H1 (cell line): ENCODE results near the gene PTPRD. TPM values are rescaled to one million over a fixed set of nuclear protein-coding genes. Genes with fewer than 3 reads are reported as not detected.

Experiments used
- CTCF ChIA-PET: fragments of 300-600 bp; sonication (Branson Sonifier 250); formaldehyde crosslinking; loops from one replicate; lab custom pipeline; 2021; ENCODE audit not compliant: partially characterized antibody; lab: Charles Lee
- POLR2A ChIA-PET: fragments of 300-600 bp; sonication (Branson Sonifier 250); formaldehyde crosslinking; loops from one replicate; lab custom pipeline; 2021; ENCODE audit warnings: inconsistent platforms; ENCODE audit not compliant: partially characterized antibody; lab: Charles Lee
- DNase-seq, 2 experiments: peaks; one replicate each; pipeline versions ENCODE4 v3.0.0 to v3.0.0-alpha.2; 2010 to 2022; ENCODE audit warnings: low spot score in 2 of 2, low read depth in 1 of 2, mixed read lengths in 1 of 2
- FAIRE-seq: peaks from 2 replicates; lab custom pipeline; 2011; peaks lifted over from hg19 to GRCh38; lab: Jason Lieb, UNC
- H2AFZ ChIP-seq: 2 replicates; pipeline ENCODE4 v1.8.1; 2012; ENCODE audit warnings: low read length, inconsistent platforms
- H2AK5ac ChIP-seq: 2 replicates; pipeline ENCODE4 v1.6.1; 2013; ENCODE audit warnings: low read depth, low read length
- H2BK120ac ChIP-seq: replicated peaks from 2 replicates; pipeline ENCODE3; 2013; ENCODE audit warnings: low read depth, low read length, inconsistent platforms
- H2BK12ac ChIP-seq: 2 replicates; pipeline ENCODE4 v1.6.1; 2013; ENCODE audit warnings: low read depth, low read length
- H2BK15ac ChIP-seq: 2 replicates; pipeline ENCODE4 v1.6.1; 2013; ENCODE audit warnings: low read length
- H2BK20ac ChIP-seq: 2 replicates; pipeline ENCODE4 v1.6.1; 2013; ENCODE audit warnings: low read length
- H2BK5ac ChIP-seq: 2 replicates; pipeline ENCODE4 v1.6.1; 2013; ENCODE audit warnings: low read depth, low read length
- H3K14ac ChIP-seq: 2 replicates; pipeline ENCODE4 v1.6.1; 2013; ENCODE audit warnings: inconsistent platforms; ENCODE audit not compliant: insufficient read length
- H3K18ac ChIP-seq: 2 replicates; pipeline ENCODE4 v1.6.1; 2013; ENCODE audit warnings: low read length; ENCODE audit errors: extremely low read depth
- H3K23ac ChIP-seq: 2 replicates; pipeline ENCODE4 v1.6.1; 2013; ENCODE audit warnings: inconsistent platforms; ENCODE audit not compliant: insufficient read length
- H3K23me2 ChIP-seq: 2 replicates; pipeline ENCODE4 v1.6.1; 2013; ENCODE audit warnings: low read depth, low read length
- H3K27ac ChIP-seq: 2 replicates; pipeline ENCODE4 v1.6.1; 2011; ENCODE audit warnings: low read depth, low read length, inconsistent platforms
- H3K27me3 ChIP-seq, 4 experiments: replicated peaks in 1 of 4; 1 replicate in 1 of 4; 2 replicates in 3 of 4; pipeline versions ENCODE4 v1.6.1 to v1.8.1; 2011 to 2013; ENCODE audit warnings: low read length in 3 of 4, mild to moderate bottlenecking in 3 of 4, inconsistent platforms in 2 of 4, mixed read lengths in 2 of 4, moderate library complexity in 1 of 4; ENCODE audit not compliant: control insufficient read depth in 3 of 4, insufficient read depth in 3 of 4; ENCODE audit errors: extremely low read depth in 1 of 4
- H3K36me3 ChIP-seq, 4 experiments: 2 replicates each; pipeline versions ENCODE4 v1.6.1 to v1.8.1; 2011 to 2013; ENCODE audit warnings: mild to moderate bottlenecking in 4 of 4, low read length in 3 of 4, moderate library complexity in 2 of 4, control low read depth in 1 of 4, inconsistent platforms in 1 of 4; ENCODE audit not compliant: insufficient read depth in 4 of 4, control insufficient read depth in 2 of 4
- H3K4ac ChIP-seq: replicated peaks from 2 replicates; pipeline ENCODE3; 2013; ENCODE audit warnings: low read length, low read depth, mixed read lengths, inconsistent platforms; ENCODE audit not compliant: insufficient read length
- H3K4me1 ChIP-seq, 4 experiments: replicated peaks in 1 of 4; 1 replicate in 1 of 4; 2 replicates in 3 of 4; pipeline versions ENCODE4 v1.6.1 to v1.8.1; 2011 to 2013; ENCODE audit warnings: low read length in 3 of 4, inconsistent platforms in 2 of 4, mixed read lengths in 1 of 4; ENCODE audit not compliant: insufficient read depth in 4 of 4, control insufficient read depth in 3 of 4
- H3K4me2 ChIP-seq, 2 experiments: 2 replicates each; pipeline versions ENCODE4 v1.6.1 to v1.8.1; 2011 to 2013; ENCODE audit warnings: low read depth in 2 of 2, low read length in 2 of 2, control low read depth in 1 of 2, inconsistent platforms in 1 of 2, mild to moderate bottlenecking in 1 of 2; ENCODE audit not compliant: insufficient read depth in 1 of 2
- H3K4me3 ChIP-seq, 4 experiments: fragments of 200-600, 300-600 bp in 1 of 4; sonication (generic), shearing (Covaris generic), sonication (Bioruptor Twin) in 1 of 4; 2 replicates each; pipeline versions ENCODE4 v1.5.1 to v1.8.1; 2011 to 2016; ENCODE audit warnings: low read length in 4 of 4, low read depth in 3 of 4, control low read depth in 2 of 4, inconsistent platforms in 2 of 4, mild to moderate bottlenecking in 2 of 4, mixed read lengths in 1 of 4, moderate library complexity in 1 of 4; ENCODE audit not compliant: insufficient read depth in 2 of 4; ENCODE audit errors: extremely low read depth in 1 of 4
- H3K56ac ChIP-seq: replicated peaks from 2 replicates; pipeline ENCODE3; 2013; ENCODE audit warnings: low read depth, mild to moderate bottlenecking, mixed read lengths, low read length, inconsistent platforms; ENCODE audit not compliant: insufficient read length
- H3K79me1 ChIP-seq: 2 replicates; pipeline ENCODE4 v1.6.1; 2013; ENCODE audit warnings: low read depth, low read length, control low read depth
- H3K79me2 ChIP-seq, 2 experiments: 2 replicates each; pipeline versions ENCODE4 v1.6.1 to v1.8.1; 2012 to 2013; ENCODE audit warnings: low read length in 2 of 2, mild to moderate bottlenecking in 2 of 2, inconsistent platforms in 1 of 2; ENCODE audit not compliant: insufficient read depth in 2 of 2, control insufficient read depth in 1 of 2
- H3K9ac ChIP-seq, 4 experiments: replicated peaks in 1 of 4; 1 replicate in 1 of 4; 2 replicates in 3 of 4; pipeline versions ENCODE4 v1.6.1 to v1.8.1; 2011 to 2013; ENCODE audit warnings: low read depth in 3 of 4, low read length in 3 of 4, control low read depth in 2 of 4, mild to moderate bottlenecking in 2 of 4, moderate library complexity in 2 of 4, inconsistent platforms in 1 of 4; ENCODE audit errors: extremely low read depth in 1 of 4
- H3K9me3 ChIP-seq, 2 experiments: 2 replicates each; pipeline versions ENCODE4 v1.6.1 to v1.8.1; 2012 to 2013; ENCODE audit warnings: mild to moderate bottlenecking in 2 of 2, moderate library complexity in 2 of 2, control low read depth in 1 of 2, inconsistent platforms in 1 of 2, low read depth in 1 of 2, low read length in 1 of 2, mixed read lengths in 1 of 2; ENCODE audit not compliant: insufficient read depth in 2 of 2
- H4K20me1 ChIP-seq, 2 experiments: replicated peaks in 1 of 2; 2 replicates each; pipeline versions ENCODE3 to v1.8.1; 2011 to 2013; ENCODE audit warnings: inconsistent platforms in 2 of 2, low read length in 2 of 2, mild to moderate bottlenecking in 1 of 2; ENCODE audit not compliant: insufficient read depth in 2 of 2, control insufficient read depth in 1 of 2
- H4K5ac ChIP-seq: 2 replicates; pipeline ENCODE4 v1.6.1; 2013; ENCODE audit warnings: low read length, low read depth, mixed read lengths, inconsistent platforms; ENCODE audit not compliant: insufficient read length
- H4K8ac ChIP-seq: 2 replicates; pipeline ENCODE4 v1.8.0; 2013; ENCODE audit warnings: mild to moderate bottlenecking, moderate library complexity, low read length, inconsistent platforms; ENCODE audit not compliant: insufficient read depth; ENCODE audit errors: extremely low read depth
- H4K91ac ChIP-seq: replicated peaks from 2 replicates; pipeline ENCODE3; 2013; ENCODE audit warnings: low read length, mixed read lengths, inconsistent platforms; ENCODE audit not compliant: insufficient read length
- ATF3 ChIP-seq: IDR thresholded peaks from 2 replicates; pipeline ENCODE4 v1.6.1; 2011; ENCODE audit warnings: low read depth, mild to moderate bottlenecking, low read length; ENCODE audit not compliant: insufficient read depth
- BACH1 ChIP-seq: IDR thresholded peaks from 2 replicates; pipeline ENCODE4 v1.6.1; 2012; ENCODE audit warnings: low read length, improper control_type of control experiment
- CHD2 ChIP-seq: IDR thresholded peaks from 2 replicates; pipeline ENCODE4 v1.6.1; 2012; ENCODE audit warnings: low read length, improper control_type of control experiment
- EGR1 ChIP-seq: IDR thresholded peaks from 2 replicates; pipeline ENCODE4 v1.6.1; 2011; ENCODE audit warnings: low read depth, low read length, borderline replicate concordance
- JUND ChIP-seq: IDR thresholded peaks from 2 replicates; pipeline ENCODE4 v1.6.1; 2011; ENCODE audit warnings: mild to moderate bottlenecking, improper control_type of control experiment, low read length
- KDM1A ChIP-seq: fragments of 200-600, 300-600 bp; sonication (generic); IDR thresholded peaks from 2 replicates; pipeline ENCODE4 v1.7.1; 2016; ENCODE audit warnings: mild to moderate bottlenecking, low read length, borderline replicate concordance
- KDM4A ChIP-seq: IDR thresholded peaks from one replicate; pipeline ENCODE4 v1.7.1; 2012; ENCODE audit warnings: low read depth, mild to moderate bottlenecking, moderate library complexity, low read length, inconsistent platforms; ENCODE audit not compliant: severe bottlenecking
- KDM5A ChIP-seq: fragments of 200-600 bp; IDR thresholded peaks from 2 replicates; pipeline ENCODE4 v1.7.1; 2012; ENCODE audit warnings: mild to moderate bottlenecking, low read length, inconsistent platforms, mixed read lengths
- MAX ChIP-seq: IDR thresholded peaks from 2 replicates; pipeline ENCODE4 v1.6.1; 2012; ENCODE audit warnings: inconsistent platforms
- POU5F1 ChIP-seq: IDR thresholded peaks from 2 replicates; pipeline ENCODE4 v1.6.1; 2011; ENCODE audit warnings: low read depth, mild to moderate bottlenecking, low read length, moderate library complexity
- RFX5 ChIP-seq: IDR thresholded peaks from 2 replicates; pipeline ENCODE4 v1.6.1; 2011; ENCODE audit warnings: low read depth, low read length, improper control_type of control experiment, borderline replicate concordance
- SRF ChIP-seq: IDR thresholded peaks from 2 replicates; pipeline ENCODE4 v1.6.1; 2011; ENCODE audit warnings: mild to moderate bottlenecking, low read depth, low read length, moderate library complexity
- TCF12 ChIP-seq: IDR thresholded peaks from 2 replicates; pipeline ENCODE4 v1.6.1; 2011; ENCODE audit warnings: low read depth, mild to moderate bottlenecking, low read length
- USF2 ChIP-seq: IDR thresholded peaks from 2 replicates; pipeline ENCODE4 v1.6.1; 2011; ENCODE audit warnings: low read length, improper control_type of control experiment
- WGBS, 2 experiments: shearing (Covaris generic) in 1 of 2; methylation state at CpG; one replicate each; pipeline versions ENCODE4 v1.1.6 to v1.1.7; 2013 to 2015; ENCODE audit warnings: low lambda C conversion rate in 2 of 2, mixed read lengths in 2 of 2, inconsistent platforms in 1 of 2, low coverage in 1 of 2, missing lambda C conversion rate in 1 of 2; ENCODE audit not compliant: insufficient replicate concordance in 2 of 2, insufficient coverage in 1 of 2, insufficient read length in 1 of 2; ENCODE audit errors: extremely low coverage in 1 of 2, missing lambda C conversion rate in 1 of 2; 5-methylcytosine and 5-hydroxymethylcytosine counted together
- polyA plus RNA-seq, 7 experiments: library from polyadenylated mRNA; depleted of rRNA in 3 of 7; stranded (reverse) in 5 of 7; unstranded in 2 of 7; fragments of >200 nt in 5 of 7; fragments of 200-250 nt in 2 of 7; gene quantifications; 1 replicate in 5 of 7; 2 replicates in 1 of 7; 4 replicates in 1 of 7; pipeline versions ENCODE4 v1.2.1 to v1.2.3, GENCODE V29; 2011 to 2013; ENCODE audit warnings: missing spikeins in 2 of 7, mixed read lengths in 2 of 7
- total RNA-seq: library from RNA; stranded (reverse); fragmentation: NEBNext Ultra II Directional; extraction: Animal tissue kit (Norgen Biotek cat#: 25700); gene quantifications from 2 replicates; pipeline ENCODE4 v1.2.1, GENCODE V29; 2021

Gene PTPRD
- total and polyA plus RNA-seq, 2 of the 8 experiments (the other 6 are each of a cell fraction or from before 2014, with no cell fraction given): 17.2 to 77.0 TPM

GRCh38 chr9:8492679-8493078, 2120.1 kb downstream of the PTPRD start:
- Histone ChIP-seq H3K4ac (no peak overlapping the region), H2BK15ac (no peak overlapping the region), H3K18ac (no peak overlapping the region), H4K20me1 (no peaks in the 10 kb centered on the region), H3K27me3 (no peaks in the 10 kb centered on the region), H3K23me2 (no peaks in the 10 kb centered on the region), H4K91ac (no peak overlapping the region), H4K8ac (no peak overlapping the region), H3K23ac (no peak overlapping the region), H2AFZ (no peak overlapping the region), H2BK20ac (no peak overlapping the region), H3K9ac (no peak overlapping the region), H3K56ac (no peak overlapping the region), H3K4me3 (no peak overlapping the region), H3K79me1 (no peaks in the 10 kb centered on the region), H3K4me2 (no peak overlapping the region), H4K5ac (no peak overlapping the region), H3K14ac (no peak overlapping the region), H3K9me3 (no peaks in the 10 kb centered on the region), H2BK120ac (no peak overlapping the region), H3K79me2 (no peaks in the 10 kb centered on the region), H2AK5ac (no peak overlapping the region), H3K4me1 (peaks cover 0 to 4% (median 0%) of the 10 kb centered on the region in 4 experiments; a peak in 1 of 7 replicates), H3K27ac (no peak overlapping the region), H2BK12ac (no peak overlapping the region), H3K36me3 (no peaks in the 10 kb centered on the region; a peak in 1 of 8 replicates), H2BK5ac (no peak overlapping the region)
- DNase-seq (no peak), FAIRE-seq (no peak)
- 96% methylated on average over 4 of the region's 4 CpGs; no CpG with 5 or more reads in 1 of the 2 experiments for WGBS, 2 experiments
- CTCF ChIA-PET: no interaction called here
- POLR2A ChIA-PET: interaction anchor here (1.1 kb wide), 1 partner anchor 19 kb away, joined by 3 read pairs; no protein-coding TSS in a partner anchor
- TF ChIP-seq CHD2 (no peak), ATF3 (no peak), KDM1A (no peak), RFX5 (no peak), TCF12 (no peak), MAX (no peak), BACH1 (no peak), KDM4A (no peak), KDM5A (no peak), JUND (no peak), EGR1 (no peak), SRF (no peak), POU5F1 (no peak), USF2 (no peak)
